ENCODE data around the gene SERPINB12. TPM values are rescaled to one million over a fixed set of nuclear protein-coding genes. Genes with fewer than 3 reads are reported as not detected.
A peak's percentile ranks its signal among the peaks of the same experiment; 100 is the strongest.

Gene SERPINB12
- total RNA-seq, 2 donors from 2014 or later: not detected

- TF ChIP-seq, protein P1, sequence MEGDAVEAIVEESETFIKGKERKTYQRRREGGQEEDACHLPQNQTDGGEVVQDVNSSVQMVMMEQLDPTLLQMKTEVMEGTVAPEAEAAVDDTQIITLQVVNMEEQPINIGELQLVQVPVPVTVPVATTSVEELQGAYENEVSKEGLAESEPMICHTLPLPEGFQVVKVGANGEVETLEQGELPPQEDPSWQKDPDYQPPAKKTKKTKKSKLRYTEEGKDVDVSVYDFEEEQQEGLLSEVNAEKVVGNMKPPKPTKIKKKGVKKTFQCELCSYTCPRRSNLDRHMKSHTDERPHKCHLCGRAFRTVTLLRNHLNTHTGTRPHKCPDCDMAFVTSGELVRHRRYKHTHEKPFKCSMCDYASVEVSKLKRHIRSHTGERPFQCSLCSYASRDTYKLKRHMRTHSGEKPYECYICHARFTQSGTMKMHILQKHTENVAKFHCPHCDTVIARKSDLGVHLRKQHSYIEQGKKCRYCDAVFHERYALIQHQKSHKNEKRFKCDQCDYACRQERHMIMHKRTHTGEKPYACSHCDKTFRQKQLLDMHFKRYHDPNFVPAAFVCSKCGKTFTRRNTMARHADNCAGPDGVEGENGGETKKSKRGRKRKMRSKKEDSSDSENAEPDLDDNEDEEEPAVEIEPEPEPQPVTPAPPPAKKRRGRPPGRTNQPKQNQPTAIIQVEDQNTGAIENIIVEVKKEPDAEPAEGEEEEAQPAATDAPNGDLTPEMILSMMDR (IDR thresholded peaks at IDR 0.05): no peak
- ATAC-seq (ENCODE audit: insufficient number of reproducible peaks, low FRiP score, low read depth): no peak
Observed at GRCh38 chr18:63570721-63571120, 28.6 kb downstream of the SERPINB12 start.

GRCh38 chr18:63575681-63576080 lies 33.5 kb downstream of the SERPINB12 start:
- H3K27ac ChIP-seq: no peak overlapping the region
- no peak overlapping the region for H3K4me3 ChIP-seq
- H3K9me3 ChIP-seq: no peaks in the 10 kb centered on the region
- no peak for DNase-seq (ENCODE audit: low spot score)
- H3K4me1 ChIP-seq (ENCODE audit: control insufficient read depth in 1 of 2, low read depth in 2 of 2): no peaks in the 10 kb centered on the region
- H3K27me3 ChIP-seq (replicated peaks; ENCODE audit: insufficient read depth): no peaks in the 10 kb centered on the region
- no peak for ATAC-seq (ENCODE audit: insufficient number of reproducible peaks, low FRiP score, low read depth)
- TF ChIP-seq, protein P1 (IDR thresholded peaks at IDR 0.05): no peak
- H3K36me3 ChIP-seq: no peaks in the 10 kb centered on the region

More at GRCh38 chr18:63570721-63571120, 28.6 kb downstream of the SERPINB12 start:
- Histone ChIP-seq H3K27ac (no peak overlapping the region), H3K27me3 (replicated peaks; ENCODE audit: insufficient read depth) (no peaks in the 10 kb centered on the region), H3K9me3 (no peaks in the 10 kb centered on the region), H3K4me3 (no peak overlapping the region), H3K4me1 (ENCODE audit: control insufficient read depth in 1 of 2, low read depth in 2 of 2) (no peaks in the 10 kb centered on the region), H3K36me3 (no peaks in the 10 kb centered on the region)
- no peak for DNase-seq (ENCODE audit: low spot score)

DNA sequence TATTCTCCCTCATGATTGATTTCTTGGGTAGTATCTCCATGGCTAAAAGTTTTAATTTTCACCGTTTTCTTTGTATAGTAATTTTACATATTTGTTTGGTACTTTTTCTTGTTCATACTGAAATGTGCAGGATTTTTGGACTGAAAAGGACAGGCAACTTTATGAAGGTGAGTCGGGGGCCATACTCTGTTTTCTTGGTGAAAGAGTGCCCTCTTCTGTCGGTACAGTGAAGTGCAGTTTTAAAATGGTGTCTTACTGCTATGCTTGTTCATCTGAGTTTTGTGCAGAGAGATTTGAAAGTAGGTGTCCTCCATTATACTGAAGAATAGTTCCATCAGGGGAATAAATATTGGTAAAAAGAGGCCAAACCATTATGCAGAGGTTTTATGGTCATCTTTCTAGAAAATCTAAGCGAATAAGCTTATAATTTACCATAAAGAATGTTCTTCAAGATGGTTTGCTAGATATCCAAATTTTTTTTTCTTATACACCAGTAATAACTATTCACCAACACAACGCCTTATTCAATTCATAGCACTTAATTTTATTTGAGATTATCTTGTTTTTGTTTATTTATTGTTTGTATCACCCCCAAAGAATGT lies 36.3 kb downstream of the SERPINB12 start:
- DNase-seq (ENCODE audit: low spot score) (no peak), ATAC-seq (ENCODE audit: insufficient number of reproducible peaks, low FRiP score, low read depth) (no peak)
- H3K27ac ChIP-seq: no peak overlapping the region
- no peak overlapping the region for H3K4me3 ChIP-seq
- no peaks in the 10 kb centered on the region for H3K4me1 ChIP-seq (ENCODE audit: control insufficient read depth in 1 of 2, low read depth in 2 of 2)
- H3K27me3 ChIP-seq (replicated peaks; ENCODE audit: insufficient read depth): no peaks in the 10 kb centered on the region
- no peaks in the 10 kb centered on the region for H3K9me3 ChIP-seq
- TF ChIP-seq, protein P1 (IDR thresholded peaks at IDR 0.05): peak; percentile 46
- no peaks in the 10 kb centered on the region for H3K36me3 ChIP-seq

DNA sequence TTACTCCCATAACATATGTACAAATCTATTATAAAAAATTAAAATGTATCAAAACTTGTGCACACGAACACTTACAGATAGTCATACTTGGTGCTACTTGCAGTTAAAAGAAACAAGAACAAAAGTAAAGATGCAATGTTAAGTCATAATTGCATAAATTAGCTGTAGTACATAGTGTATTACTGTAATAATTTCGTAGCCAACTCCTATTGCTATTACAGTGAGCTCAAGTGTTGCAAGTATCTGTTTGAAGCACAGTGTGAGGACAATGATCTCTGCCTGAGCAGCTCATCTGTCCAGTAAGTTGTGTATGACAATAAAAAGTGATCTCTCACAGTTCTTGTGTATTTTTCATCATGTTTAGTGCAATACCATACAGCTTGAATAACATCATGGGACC lies 37.4 kb downstream of the SERPINB12 start:
- TF ChIP-seq, protein P1 (IDR thresholded peaks at IDR 0.05): no peak
- no peak overlapping the region for H3K4me3 ChIP-seq
- ATAC-seq (ENCODE audit: insufficient number of reproducible peaks, low FRiP score, low read depth): no peak
- H3K4me1 ChIP-seq (ENCODE audit: control insufficient read depth in 1 of 2, low read depth in 2 of 2): no peaks in the 10 kb centered on the region
- no peak overlapping the region for H3K27ac ChIP-seq
- DNase-seq (ENCODE audit: low spot score): no peak
- no peaks in the 10 kb centered on the region for H3K27me3 ChIP-seq (replicated peaks; ENCODE audit: insufficient read depth)
- H3K36me3 ChIP-seq: no peaks in the 10 kb centered on the region
- no peaks in the 10 kb centered on the region for H3K9me3 ChIP-seq

- no peak for ATAC-seq (ENCODE audit: insufficient number of reproducible peaks, low FRiP score, low read depth)
Observed at GRCh38 chr18:63585988-63586387, 43.8 kb downstream of the SERPINB12 start.

More at GRCh38 chr18:63585988-63586387, 43.8 kb downstream of the SERPINB12 start:
- no peak for DNase-seq (ENCODE audit: low spot score)
- TF ChIP-seq, protein P1 (IDR thresholded peaks at IDR 0.05): no peak
- Histone ChIP-seq H3K9me3 (no peaks in the 10 kb centered on the region), H3K4me1 (ENCODE audit: control insufficient read depth in 1 of 2, low read depth in 2 of 2) (no peaks in the 10 kb centered on the region), H3K27ac (no peak overlapping the region), H3K4me3 (no peak overlapping the region), H3K36me3 (no peaks in the 10 kb centered on the region), H3K27me3 (replicated peaks; ENCODE audit: insufficient read depth) (no peaks in the 10 kb centered on the region)
